Measurements from ENCODE around the gene LHCGR. TPM values are rescaled to one million over a fixed set of nuclear protein-coding genes. Genes with fewer than 3 reads are reported as not detected.

The LHCGR gene
- total and polyA plus RNA-seq, 2 of the 13 experiments (the other 11 are each of a cell fraction or from before 2014, with no cell fraction given) = not detected

DNA sequence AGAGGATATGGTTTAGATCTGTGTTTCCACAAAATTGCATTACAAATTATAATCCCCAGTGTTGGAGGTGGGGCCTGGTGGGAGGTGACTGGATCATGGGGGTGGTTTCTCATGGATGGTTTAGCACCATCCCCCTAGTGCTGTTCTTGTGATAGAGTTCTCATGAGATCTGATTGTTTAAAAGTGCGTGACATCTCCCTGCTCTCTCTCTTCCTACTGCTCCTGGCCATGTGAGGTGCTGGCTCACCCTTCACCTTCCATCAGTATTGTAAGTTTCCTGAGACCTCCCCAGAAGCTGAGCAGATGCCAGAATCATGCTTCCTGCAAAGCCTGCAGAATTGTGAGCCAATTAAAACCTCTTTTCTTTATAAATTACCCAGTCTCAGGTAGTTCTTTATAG lies 33.1 kb downstream of the LHCGR start (continued):
- TF ChIP-seq ZIK1 (CRISPR knock-in tag; IDR thresholded peaks at IDR 0.05; ENCODE audit: borderline replicate concordance, low read depth) (no peak), ZNF749 (CRISPR knock-in tag; IDR thresholded peaks at IDR 0.05; ENCODE audit: borderline replicate concordance) (no peak), ARID2 (CRISPR knock-in tag; IDR thresholded peaks at IDR 0.05; ENCODE audit: borderline replicate concordance) (no peak), ZNF567 (CRISPR knock-in tag; IDR thresholded peaks at IDR 0.05; ENCODE audit: borderline replicate concordance) (no peak), ZNF737 (CRISPR knock-in tag; IDR thresholded peaks at IDR 0.05; ENCODE audit: borderline replicate concordance) (no peak)
- TF ChIP-seq, protein P1, sequence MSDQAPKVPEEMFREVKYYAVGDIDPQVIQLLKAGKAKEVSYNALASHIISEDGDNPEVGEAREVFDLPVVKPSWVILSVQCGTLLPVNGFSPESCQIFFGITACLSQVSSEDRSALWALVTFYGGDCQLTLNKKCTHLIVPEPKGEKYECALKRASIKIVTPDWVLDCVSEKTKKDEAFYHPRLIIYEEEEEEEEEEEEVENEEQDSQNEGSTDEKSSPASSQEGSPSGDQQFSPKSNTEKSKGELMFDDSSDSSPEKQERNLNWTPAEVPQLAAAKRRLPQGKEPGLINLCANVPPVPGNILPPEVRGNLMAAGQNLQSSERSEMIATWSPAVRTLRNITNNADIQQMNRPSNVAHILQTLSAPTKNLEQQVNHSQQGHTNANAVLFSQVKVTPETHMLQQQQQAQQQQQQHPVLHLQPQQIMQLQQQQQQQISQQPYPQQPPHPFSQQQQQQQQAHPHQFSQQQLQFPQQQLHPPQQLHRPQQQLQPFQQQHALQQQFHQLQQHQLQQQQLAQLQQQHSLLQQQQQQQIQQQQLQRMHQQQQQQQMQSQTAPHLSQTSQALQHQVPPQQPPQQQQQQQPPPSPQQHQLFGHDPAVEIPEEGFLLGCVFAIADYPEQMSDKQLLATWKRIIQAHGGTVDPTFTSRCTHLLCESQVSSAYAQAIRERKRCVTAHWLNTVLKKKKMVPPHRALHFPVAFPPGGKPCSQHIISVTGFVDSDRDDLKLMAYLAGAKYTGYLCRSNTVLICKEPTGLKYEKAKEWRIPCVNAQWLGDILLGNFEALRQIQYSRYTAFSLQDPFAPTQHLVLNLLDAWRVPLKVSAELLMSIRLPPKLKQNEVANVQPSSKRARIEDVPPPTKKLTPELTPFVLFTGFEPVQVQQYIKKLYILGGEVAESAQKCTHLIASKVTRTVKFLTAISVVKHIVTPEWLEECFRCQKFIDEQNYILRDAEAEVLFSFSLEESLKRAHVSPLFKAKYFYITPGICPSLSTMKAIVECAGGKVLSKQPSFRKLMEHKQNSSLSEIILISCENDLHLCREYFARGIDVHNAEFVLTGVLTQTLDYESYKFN (CRISPR knock-in tag; conservative IDR thresholded peaks at IDR 0.05) = no peak
- TF ChIP-seq, protein P2, sequence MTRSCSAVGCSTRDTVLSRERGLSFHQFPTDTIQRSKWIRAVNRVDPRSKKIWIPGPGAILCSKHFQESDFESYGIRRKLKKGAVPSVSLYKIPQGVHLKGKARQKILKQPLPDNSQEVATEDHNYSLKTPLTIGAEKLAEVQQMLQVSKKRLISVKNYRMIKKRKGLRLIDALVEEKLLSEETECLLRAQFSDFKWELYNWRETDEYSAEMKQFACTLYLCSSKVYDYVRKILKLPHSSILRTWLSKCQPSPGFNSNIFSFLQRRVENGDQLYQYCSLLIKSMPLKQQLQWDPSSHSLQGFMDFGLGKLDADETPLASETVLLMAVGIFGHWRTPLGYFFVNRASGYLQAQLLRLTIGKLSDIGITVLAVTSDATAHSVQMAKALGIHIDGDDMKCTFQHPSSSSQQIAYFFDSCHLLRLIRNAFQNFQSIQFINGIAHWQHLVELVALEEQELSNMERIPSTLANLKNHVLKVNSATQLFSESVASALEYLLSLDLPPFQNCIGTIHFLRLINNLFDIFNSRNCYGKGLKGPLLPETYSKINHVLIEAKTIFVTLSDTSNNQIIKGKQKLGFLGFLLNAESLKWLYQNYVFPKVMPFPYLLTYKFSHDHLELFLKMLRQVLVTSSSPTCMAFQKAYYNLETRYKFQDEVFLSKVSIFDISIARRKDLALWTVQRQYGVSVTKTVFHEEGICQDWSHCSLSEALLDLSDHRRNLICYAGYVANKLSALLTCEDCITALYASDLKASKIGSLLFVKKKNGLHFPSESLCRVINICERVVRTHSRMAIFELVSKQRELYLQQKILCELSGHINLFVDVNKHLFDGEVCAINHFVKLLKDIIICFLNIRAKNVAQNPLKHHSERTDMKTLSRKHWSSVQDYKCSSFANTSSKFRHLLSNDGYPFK (CRISPR knock-in tag; IDR thresholded peaks at IDR 0.05; ENCODE audit: borderline replicate concordance) = no peak

All from HepG2 (cell line).